OCI-LY1 (cell line): Measurements from ENCODE around the gene COL20A1.

ENCODE experiments used
- H2AFZ ChIP-seq: fragments of 200-600 bp; sonication (generic), shearing (Covaris generic); 2 replicates; pipeline ENCODE4 v1.6.0; 2014; ENCODE audit warnings: antibody characterized with exemption, mild to moderate bottlenecking, low read length
- H3F3A ChIP-seq: fragments of 200-600 bp; sonication (generic), shearing (Covaris generic); 2 replicates; pipeline ENCODE4 v1.6.0; 2014; ENCODE audit warnings: mild to moderate bottlenecking, antibody characterized with exemption, low read length, moderate library complexity; ENCODE audit not compliant: insufficient read depth
- H3K27ac ChIP-seq: fragments of 200-600 bp; sonication (generic); 2 replicates; pipeline ENCODE4 v1.5.1; 2014; ENCODE audit warnings: low read length, mixed run types, mild to moderate bottlenecking, low read depth; ENCODE audit not compliant: poor library complexity, severe bottlenecking
- H3K27me3 ChIP-seq: fragments of 200-600 bp; sonication (generic); 2 replicates; pipeline ENCODE4 v1.6.0; 2014; ENCODE audit warnings: antibody characterized with exemption, mild to moderate bottlenecking, low read length, moderate library complexity; ENCODE audit not compliant: insufficient read depth
- H3K36me3 ChIP-seq: fragments of 200-600 bp; sonication (generic); 2 replicates; pipeline ENCODE4 v1.6.1; 2014; ENCODE audit warnings: mild to moderate bottlenecking, antibody characterized with exemption, low read length, moderate library complexity, mixed read lengths; ENCODE audit not compliant: insufficient read depth
- H3K4me1 ChIP-seq: fragments of 200-600 bp; sonication (generic); 2 replicates; pipeline ENCODE4 v1.5.1; 2014; ENCODE audit warnings: mild to moderate bottlenecking, low read length, moderate library complexity; ENCODE audit not compliant: insufficient read depth, severe bottlenecking
- H3K4me2 ChIP-seq: fragments of 200-600 bp; sonication (generic), shearing (Covaris generic); 2 replicates; pipeline ENCODE4 v1.6.1; 2014; ENCODE audit warnings: low read length
- H3K4me3 ChIP-seq: fragments of 200-600 bp; sonication (generic); 2 replicates; pipeline ENCODE4 v1.5.1; 2014; ENCODE audit warnings: low read length, low read depth, mild to moderate bottlenecking, mixed read lengths; ENCODE audit not compliant: poor library complexity, severe bottlenecking
- H3K79me2 ChIP-seq: fragments of 200-600 bp; shearing (Covaris generic); 2 replicates; pipeline ENCODE4 v1.6.1; 2016; ENCODE audit warnings: mixed run types, low read length, mixed read lengths; ENCODE audit not compliant: insufficient read depth
- H3K9ac ChIP-seq: fragments of 200-600 bp; sonication (generic), shearing (Covaris generic); 2 replicates; pipeline ENCODE4 v1.6.1; 2014; ENCODE audit warnings: mild to moderate bottlenecking, low read length, mixed read lengths
- H3K9me2 ChIP-seq: fragments of 200-600 bp; sonication (generic), shearing (Covaris generic); 2 replicates; pipeline ENCODE4 v1.6.1; 2014; ENCODE audit warnings: low read depth, mild to moderate bottlenecking, low read length, mixed read lengths
- H3K9me3 ChIP-seq: fragments of 200-600 bp; shearing (Covaris generic); 2 replicates; pipeline ENCODE4 v1.6.1; 2014; ENCODE audit warnings: low read length, mixed read lengths
- H4K20me1 ChIP-seq: fragments of 200-600 bp; sonication (generic), shearing (Covaris generic); 2 replicates; pipeline ENCODE4 v1.6.0; 2016; ENCODE audit warnings: mild to moderate bottlenecking, low read length; ENCODE audit not compliant: insufficient read depth
- CTCF ChIP-seq: fragments of 200-600 bp; sonication (generic), shearing (Covaris generic); IDR thresholded peaks from 2 replicates; pipeline ENCODE4 v1.5.1; 2017; ENCODE audit warnings: mild to moderate bottlenecking, antibody characterized with exemption, low read length, moderate library complexity, mixed read lengths
- EZH2 ChIP-seq: fragments of 200-600 bp; sonication (generic), shearing (Covaris generic); IDR thresholded peaks from 2 replicates; pipeline ENCODE4 v1.8.0; 2017; ENCODE audit warnings: borderline replicate concordance, mixed run types, mild to moderate bottlenecking, antibody characterized with exemption, low read length, moderate library complexity, mixed read lengths

The COL20A1 gene

GRCh38 chr20:63280371-63280770 lies 12.6 kb upstream of the COL20A1 start:
- H3K9me3 ChIP-seq = no peaks in the 10 kb centered on the region
- TF ChIP-seq EZH2 (no peak), CTCF (no peak)
- H3K79me2 ChIP-seq = 0 out of 2 replicates have a peak, but pooled peaks cover under 1% of the 10 kb centered on the region
- no peak overlapping the region for H3K27ac ChIP-seq
- no peaks in the 10 kb centered on the region for H3K4me1 ChIP-seq
- H3K9me2 ChIP-seq = no peaks in the 10 kb centered on the region
- no peaks in the 10 kb centered on the region for H4K20me1 ChIP-seq
- no peaks in the 10 kb centered on the region for H3F3A ChIP-seq
- no peak overlapping the region for H3K4me3 ChIP-seq
- H2AFZ ChIP-seq = no peak overlapping the region
- H3K4me2 ChIP-seq = no peak overlapping the region
- no peak overlapping the region for H3K9ac ChIP-seq
- H3K36me3 ChIP-seq = peaks cover 40% of the 10 kb centered on the region
- no peaks in the 10 kb centered on the region for H3K27me3 ChIP-seq

GRCh38 chr20:63280929-63281545 lies 11.9 kb upstream of the COL20A1 start:
- H3F3A ChIP-seq = no peaks in the 10 kb centered on the region
- no peaks in the 10 kb centered on the region for H3K4me1 ChIP-seq
- H3K27ac ChIP-seq = no peak overlapping the region
- H3K4me2 ChIP-seq = no peak overlapping the region
- peaks cover 40% of the 10 kb centered on the region for H3K36me3 ChIP-seq
- no peak overlapping the region for H2AFZ ChIP-seq
- no peaks in the 10 kb centered on the region for H4K20me1 ChIP-seq
- no peaks in the 10 kb centered on the region for H3K9me3 ChIP-seq
- H3K9me2 ChIP-seq = no peaks in the 10 kb centered on the region
- peak; percentile 38; the same call in 1 of the 2 replicates for TF ChIP-seq CTCF
- TF ChIP-seq EZH2 = no peak
- H3K79me2 ChIP-seq = no peaks in the 10 kb centered on the region
- no peak overlapping the region for H3K4me3 ChIP-seq
- H3K27me3 ChIP-seq = no peaks in the 10 kb centered on the region
- no peak overlapping the region for H3K9ac ChIP-seq

- H2AFZ ChIP-seq = no peak overlapping the region
- H3K9ac ChIP-seq = no peak overlapping the region
- no peak overlapping the region for H3K4me3 ChIP-seq
- H3K27me3 ChIP-seq = no peaks in the 10 kb centered on the region
- no peaks in the 10 kb centered on the region for H3F3A ChIP-seq
- no peaks in the 10 kb centered on the region for H3K9me2 ChIP-seq
- no peak for TF ChIP-seq CTCF
- no peak for TF ChIP-seq EZH2
- no peak overlapping the region for H3K27ac ChIP-seq
- no peaks in the 10 kb centered on the region for H4K20me1 ChIP-seq
- H3K9me3 ChIP-seq = no peaks in the 10 kb centered on the region
- H3K79me2 ChIP-seq = no peaks in the 10 kb centered on the region
- no peak overlapping the region for H3K4me2 ChIP-seq
- H3K4me1 ChIP-seq = no peaks in the 10 kb centered on the region
- H3K36me3 ChIP-seq = peaks cover 32% of the 10 kb centered on the region
Measured at GRCh38 chr20:63281742-63282665, 11.0 kb upstream of the COL20A1 start.
